NCI-H146 (cell line): ENCODE measurements around the gene PRR23A.

Experiments
- DNase-seq: peaks from one replicate; lab custom pipeline; 2025; lab: John Stamatoyannopoulos, UW

Gene PRR23A

GRCh38 chr3:138972941-138973340 is 33.1 kb downstream of the PRR23A start:
- no peak for DNase-seq

GRCh38 chr3:138971766-138972320 is 34.2 kb downstream of the PRR23A start:
- DNase-seq: no peak

DNA sequence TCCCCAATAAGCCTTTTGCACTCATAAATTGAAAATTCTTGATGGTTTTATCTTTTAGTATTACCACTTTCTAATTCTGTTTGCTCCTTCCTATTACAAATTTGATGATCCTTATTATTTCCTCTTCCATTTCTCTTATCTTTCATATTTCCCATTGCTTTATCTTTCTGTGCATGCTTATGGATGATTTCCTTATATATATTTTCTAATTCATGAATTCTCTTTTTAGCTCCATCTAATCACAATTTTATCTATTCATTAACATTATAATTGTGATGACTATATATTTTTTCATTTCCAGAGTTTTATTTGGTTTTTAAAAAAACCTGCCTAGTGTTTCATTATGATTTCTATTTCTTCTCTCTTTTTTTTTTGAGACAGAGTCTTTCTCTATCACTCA is 41.1 kb downstream of the PRR23A start:
- no peak for DNase-seq

DNA sequence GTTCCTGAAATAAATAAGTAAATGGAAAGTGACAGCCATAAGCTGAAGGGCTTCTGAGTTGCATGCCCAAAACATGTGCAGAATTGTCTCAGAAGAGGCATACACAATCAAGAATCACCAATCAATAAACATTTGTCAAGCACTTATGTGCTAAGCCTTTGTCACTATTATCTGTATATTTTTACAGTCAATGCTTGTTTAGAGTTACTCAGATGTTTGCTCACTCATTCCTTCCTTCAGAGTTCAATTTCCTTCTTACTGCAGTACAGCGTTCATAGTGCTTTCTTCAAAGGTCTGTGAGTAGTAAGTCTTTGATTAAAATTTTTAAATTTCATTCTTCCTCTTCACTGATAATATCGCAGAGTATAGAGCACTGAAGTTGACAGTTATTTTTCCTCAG is 41.8 kb downstream of the PRR23A start:
- no peak for DNase-seq

DNA sequence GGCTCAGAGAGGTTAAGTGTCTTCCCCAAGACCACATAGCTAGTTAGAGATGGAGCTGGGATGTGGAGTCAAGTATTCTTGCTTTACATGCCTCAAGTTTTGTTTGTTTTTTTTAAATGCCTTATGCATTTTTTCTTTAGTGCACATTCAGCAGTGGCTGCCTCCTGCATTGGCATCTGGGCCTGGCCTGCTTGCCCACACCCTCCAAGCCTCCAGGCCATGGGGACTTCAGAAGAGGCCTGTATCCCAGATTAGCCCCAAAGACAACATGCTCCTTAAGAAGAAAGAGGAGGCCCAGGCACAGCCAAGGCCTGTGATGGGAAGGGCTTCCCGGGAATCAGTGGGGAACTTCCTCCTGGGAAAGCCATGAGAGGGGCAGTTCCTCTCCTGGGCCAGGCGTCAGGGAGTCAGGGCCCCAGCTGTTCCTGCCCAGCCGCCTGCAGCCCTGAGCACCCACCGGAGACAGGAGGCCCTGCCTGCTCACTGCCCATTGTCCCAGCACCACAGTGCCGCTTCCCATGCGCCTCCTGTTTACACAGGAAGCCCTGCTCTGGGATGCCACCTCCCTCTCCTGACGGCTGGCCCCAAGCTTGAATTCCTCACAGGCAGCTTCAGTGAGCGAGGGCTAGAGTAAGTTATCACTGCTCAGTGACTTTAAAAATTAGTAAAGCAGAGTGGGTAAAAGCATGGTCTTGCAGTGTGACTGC is 43.1 kb downstream of the PRR23A start:
- DNase-seq: no peak

DNA sequence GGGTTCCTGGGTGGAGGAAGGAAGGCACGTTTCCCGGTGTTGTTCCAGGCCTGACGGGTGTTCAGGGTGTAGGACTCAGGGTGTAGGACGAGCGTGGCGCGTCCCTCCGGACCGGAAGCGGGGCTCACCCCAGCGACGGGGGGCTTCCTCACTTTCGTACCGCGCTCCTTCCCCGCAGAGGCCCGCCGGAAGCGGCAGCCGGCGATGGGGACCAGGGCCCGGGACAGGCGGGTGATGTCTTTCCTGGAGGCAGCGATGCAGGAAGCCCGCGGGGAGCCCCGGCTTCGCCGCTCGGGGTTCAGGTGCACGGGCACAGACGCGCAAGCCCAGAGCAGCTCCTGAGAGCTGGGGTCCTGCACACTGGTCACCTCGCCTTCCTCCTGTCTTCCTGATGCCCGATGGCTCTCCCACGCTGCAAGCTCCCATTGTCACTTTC is 45.6 kb downstream of the PRR23A start:
- DNase-seq: no peak
